Activated CD4-positive, alpha-beta T cell treated with anti-CD3 and anti-CD28 coated beads for 24 hours (primary cell): ENCODE data around the gene PKD2.
"Not testable (repeated sequence)": the region's sequence is repeated elsewhere in the genome, so short reads cannot be mapped to it uniquely, and the experiment has no call there.

Experiments used
- DNase-seq, 2 donors: peaks; one replicate each; pipeline ENCODE4 v3.0.0-alpha.2; 2020; ENCODE audit warnings: low read depth in 2 of 2

Gene PKD2

GRCh38 chr4:88115587-88115986, 108.2 kb downstream of the PKD2 start:
- DNase-seq: no peak

- DNase-seq: no peak
These were observed 112.5 kb downstream of the PKD2 start for GRCh38 chr4:88119943-88120342.

- not testable (repeated sequence) for DNase-seq
These were observed 114.8 kb downstream of the PKD2 start for GRCh38 chr4:88122260-88122659.
